GM23248 (cell line): ENCODE measurements around the gene KSR2. TPM values are rescaled to one million over a fixed set of nuclear protein-coding genes. Genes with fewer than 3 reads are reported as not detected.

Experiments used
- DNase-seq: peaks from one replicate; pipeline ENCODE4 v3.0.0-alpha.2; 2015
- H2AFZ ChIP-seq: fragments of 200-600 bp; sonication (generic); 2 replicates; pipeline ENCODE4 v1.6.1; 2016; ENCODE audit warnings: antibody characterized with exemption
- H3F3A ChIP-seq: fragments of 200-600 bp; sonication (generic); 2 replicates; pipeline ENCODE4 v1.6.1; 2016; ENCODE audit warnings: mild to moderate bottlenecking, antibody characterized with exemption, mixed run types; ENCODE audit not compliant: insufficient read depth
- H3K27ac ChIP-seq: fragments of 200-600 bp; sonication (generic); 2 replicates; pipeline ENCODE4 v1.5.1; 2016; ENCODE audit warnings: mild to moderate bottlenecking
- H3K27me3 ChIP-seq: fragments of 200-600 bp; sonication (generic); replicated peaks from 2 replicates; pipeline ENCODE4 v1.6.1; 2016; ENCODE audit warnings: mild to moderate bottlenecking; ENCODE audit not compliant: insufficient read depth
- H3K36me3 ChIP-seq: fragments of 200-600 bp; sonication (generic); 2 replicates; pipeline ENCODE4 v1.6.1; 2016; ENCODE audit warnings: low read depth, mild to moderate bottlenecking
- H3K4me1 ChIP-seq: fragments of 200-600 bp; sonication (generic); 2 replicates; pipeline ENCODE4 v1.6.1; 2016; ENCODE audit warnings: mild to moderate bottlenecking; ENCODE audit not compliant: insufficient read depth
- H3K4me2 ChIP-seq: fragments of 200-600 bp; sonication (generic); one replicate; pipeline ENCODE4 v1.6.1; 2016; ENCODE audit warnings: mild to moderate bottlenecking; ENCODE audit not compliant: unreplicated experiment
- H3K4me3 ChIP-seq: fragments of 200-600 bp; sonication (generic); 2 replicates; pipeline ENCODE4 v1.5.1; 2016; ENCODE audit warnings: mild to moderate bottlenecking
- H3K79me2 ChIP-seq: fragments of 200-600 bp; sonication (generic); 2 replicates; pipeline ENCODE4 v1.6.1; 2016; ENCODE audit warnings: mild to moderate bottlenecking; ENCODE audit not compliant: insufficient read depth
- H3K9ac ChIP-seq: fragments of 200-600 bp; sonication (generic); 2 replicates; pipeline ENCODE4 v1.6.1; 2016; ENCODE audit warnings: mild to moderate bottlenecking
- H3K9me2 ChIP-seq: fragments of 200-600 bp; sonication (generic); 2 replicates; pipeline ENCODE4 v1.6.1; 2016; ENCODE audit warnings: mixed run types, mild to moderate bottlenecking, moderate library complexity; ENCODE audit not compliant: insufficient read depth
- H3K9me3 ChIP-seq: fragments of 200-600 bp; sonication (generic); one replicate; pipeline ENCODE4 v1.6.1; 2017; ENCODE audit warnings: low read depth
- H4K20me1 ChIP-seq: fragments of 200-600 bp; sonication (generic); 2 replicates; pipeline ENCODE4 v1.6.0; 2016; ENCODE audit not compliant: insufficient read depth
- EZH2 ChIP-seq: fragments of 200-600 bp; sonication (generic); IDR thresholded peaks from 2 replicates; pipeline ENCODE4 v1.6.1; 2018; ENCODE audit warnings: antibody characterized with exemption, mild to moderate bottlenecking; ENCODE audit not compliant: insufficient read depth, poor library complexity, severe bottlenecking
- EZH2phosphoT487 ChIP-seq: fragments of 200-600 bp; sonication (generic); IDR thresholded peaks from 2 replicates; pipeline ENCODE4 v1.6.1; 2018; ENCODE audit warnings: antibody characterized with exemption, moderate library complexity, mild to moderate bottlenecking, low read depth; ENCODE audit not compliant: insufficient read depth
- WGBS, 2 experiments: methylation state at CpG; one replicate each; pipeline ENCODE4 v1.1.6; 2015 to 2017; ENCODE audit warnings: low lambda C conversion rate in 2 of 2, low coverage in 1 of 2; ENCODE audit errors: missing lambda C conversion rate in 2 of 2; 5-methylcytosine and 5-hydroxymethylcytosine counted together
- in situ Hi-C: fragments of 300-500 bp; cut with MboI; formaldehyde crosslinking; loops from 2 replicates; pipeline ENCODE4 v1.15.0; 2020
- polyA plus RNA-seq: library from polyadenylated mRNA; unstranded; fragments of >200 nt; fragmentation: Nextera tagmentation; extraction: Ambion mirVana; gene quantifications from 2 replicates; pipeline ENCODE4 v1.2.1, GENCODE V29; 2016
- total RNA-seq: library from RNA; depleted of rRNA; stranded (reverse); fragments of >200 nt; shearing (Covaris generic); gene quantifications from 2 replicates; pipeline ENCODE4 v1.2.3, GENCODE V29; 2014

The KSR2 gene
- total and polyA plus RNA-seq, 2 experiments from 2014 or later: not detected

DNA sequence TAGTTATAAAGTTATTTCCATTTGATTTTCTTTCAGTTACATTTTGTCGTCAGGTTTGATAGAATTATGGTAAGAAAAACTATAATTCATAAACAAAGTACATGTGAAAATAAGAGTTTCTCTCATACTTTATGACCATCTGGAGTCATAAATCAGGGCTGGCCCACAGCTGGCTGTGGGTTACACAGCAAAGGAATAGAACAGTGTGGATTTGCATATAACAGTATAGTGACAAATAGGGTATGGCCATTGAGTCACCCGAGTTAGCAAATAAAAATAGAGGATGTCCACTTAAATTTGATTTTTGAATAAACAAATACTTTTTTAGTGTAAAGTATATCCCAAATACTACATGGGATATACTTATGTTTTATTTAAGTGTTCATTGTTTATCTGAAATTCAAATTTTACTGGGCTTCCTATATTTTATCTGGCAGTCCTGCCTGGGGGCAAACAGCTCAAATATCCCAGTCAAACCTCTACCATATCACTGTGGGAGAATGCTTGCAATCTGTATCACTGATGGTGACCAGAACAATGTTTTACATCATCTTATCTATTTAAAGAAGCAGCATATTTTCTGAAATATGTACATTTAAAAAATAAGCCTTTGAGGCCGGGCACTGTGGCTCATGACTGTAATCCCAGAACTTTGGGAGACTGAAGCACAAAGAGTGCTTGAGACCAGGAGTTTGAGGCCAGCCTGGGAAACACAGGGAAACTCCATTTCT is 65.5 kb downstream of the KSR2 start:
- no peaks in the 10 kb centered on the region for H3K79me2 ChIP-seq

DNA sequence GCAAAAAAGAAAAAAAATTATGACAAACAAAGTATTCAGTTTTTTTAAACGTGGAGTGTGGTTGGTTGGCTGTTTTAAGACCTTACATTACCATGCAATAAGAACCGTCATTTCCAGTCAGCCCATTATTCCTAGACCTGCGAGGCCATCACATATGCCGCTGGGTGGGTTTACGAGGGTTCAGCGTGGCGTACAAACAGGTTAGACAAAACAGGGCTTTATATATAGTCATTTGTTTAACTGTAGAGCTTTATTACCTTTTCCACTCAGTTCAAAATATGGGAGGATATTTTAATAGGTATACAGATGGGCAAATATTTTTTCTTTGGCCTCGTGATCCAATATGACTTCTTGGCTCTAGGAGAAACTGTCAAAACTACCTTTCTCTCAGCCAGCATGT is 67.2 kb downstream of the KSR2 start:
- WGBS, 2 experiments: 46 to 49% methylated on average over 8 of the region's 8 CpGs
- Histone ChIP-seq H3K27me3 (no peaks in the 10 kb centered on the region), H3K9me3 (no peaks in the 10 kb centered on the region), H3F3A (no peaks in the 10 kb centered on the region), H3K79me2 (no peaks in the 10 kb centered on the region), H3K4me3 (no peak overlapping the region), H3K9me2 (no peaks in the 10 kb centered on the region), H4K20me1 (no peaks in the 10 kb centered on the region), H3K4me1 (no peaks in the 10 kb centered on the region), H3K27ac (no peak overlapping the region), H3K36me3 (no peaks in the 10 kb centered on the region), H3K9ac (no peak overlapping the region), H3K4me2 (no peak overlapping the region), H2AFZ (no peak overlapping the region)
- in situ Hi-C loops: no loop called here
- TF ChIP-seq EZH2 (no peak), EZH2phosphoT487 (no peak)
- DNase-seq: no peak

More for the DNA sequence above, 65.5 kb downstream of the KSR2 start:
- Histone ChIP-seq H3K4me3 (no peak overlapping the region), H3K9me3 (no peaks in the 10 kb centered on the region), H4K20me1 (no peaks in the 10 kb centered on the region), H3K4me1 (no peaks in the 10 kb centered on the region), H3K9me2 (no peaks in the 10 kb centered on the region), H2AFZ (no peak overlapping the region), H3K27ac (no peak overlapping the region), H3K36me3 (no peaks in the 10 kb centered on the region), H3F3A (no peaks in the 10 kb centered on the region), H3K9ac (no peak overlapping the region), H3K4me2 (no peak overlapping the region), H3K27me3 (no peaks in the 10 kb centered on the region)
- no peak for DNase-seq
- in situ Hi-C loops: no loop called here
- no peak for TF ChIP-seq EZH2
- TF ChIP-seq EZH2phosphoT487: no peak
- 14% methylated on average over 3 of the region's 3 CpGs for WGBS, 2 experiments

DNA sequence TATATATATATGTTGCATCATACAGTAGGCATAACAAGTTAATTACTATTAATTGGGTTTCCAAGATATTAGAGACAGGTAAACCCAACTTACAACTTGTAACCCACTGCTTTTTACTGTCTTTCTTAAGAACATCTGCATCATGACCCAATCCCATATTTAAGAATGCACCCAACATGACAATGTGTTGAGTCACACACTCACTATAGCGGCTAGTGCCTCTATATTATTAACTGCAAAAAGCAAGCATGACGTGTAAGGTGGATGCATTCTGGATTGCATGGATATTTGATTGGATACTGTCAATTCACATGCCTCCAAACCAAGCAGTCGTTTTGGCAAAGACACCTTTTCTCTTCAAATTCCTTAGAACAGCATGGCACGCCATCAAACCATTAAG is 68.2 kb downstream of the KSR2 start:
- Histone ChIP-seq H3K4me3 (no peak overlapping the region), H3K9ac (no peak overlapping the region), H3K36me3 (no peaks in the 10 kb centered on the region), H3K9me2 (no peaks in the 10 kb centered on the region), H3K79me2 (no peaks in the 10 kb centered on the region), H3K4me1 (no peaks in the 10 kb centered on the region), H3F3A (no peaks in the 10 kb centered on the region), H3K9me3 (no peaks in the 10 kb centered on the region), H4K20me1 (no peaks in the 10 kb centered on the region), H3K27me3 (no peaks in the 10 kb centered on the region), H3K27ac (no peak overlapping the region), H3K4me2 (no peak overlapping the region), H2AFZ (no peak overlapping the region)
- peak; percentile 31 for DNase-seq
- 48 to 61% methylated on average over 4 of the region's 4 CpGs for WGBS, 2 experiments
- TF ChIP-seq EZH2 (no peak), EZH2phosphoT487 (no peak)
- in situ Hi-C loops: no loop called here

DNA sequence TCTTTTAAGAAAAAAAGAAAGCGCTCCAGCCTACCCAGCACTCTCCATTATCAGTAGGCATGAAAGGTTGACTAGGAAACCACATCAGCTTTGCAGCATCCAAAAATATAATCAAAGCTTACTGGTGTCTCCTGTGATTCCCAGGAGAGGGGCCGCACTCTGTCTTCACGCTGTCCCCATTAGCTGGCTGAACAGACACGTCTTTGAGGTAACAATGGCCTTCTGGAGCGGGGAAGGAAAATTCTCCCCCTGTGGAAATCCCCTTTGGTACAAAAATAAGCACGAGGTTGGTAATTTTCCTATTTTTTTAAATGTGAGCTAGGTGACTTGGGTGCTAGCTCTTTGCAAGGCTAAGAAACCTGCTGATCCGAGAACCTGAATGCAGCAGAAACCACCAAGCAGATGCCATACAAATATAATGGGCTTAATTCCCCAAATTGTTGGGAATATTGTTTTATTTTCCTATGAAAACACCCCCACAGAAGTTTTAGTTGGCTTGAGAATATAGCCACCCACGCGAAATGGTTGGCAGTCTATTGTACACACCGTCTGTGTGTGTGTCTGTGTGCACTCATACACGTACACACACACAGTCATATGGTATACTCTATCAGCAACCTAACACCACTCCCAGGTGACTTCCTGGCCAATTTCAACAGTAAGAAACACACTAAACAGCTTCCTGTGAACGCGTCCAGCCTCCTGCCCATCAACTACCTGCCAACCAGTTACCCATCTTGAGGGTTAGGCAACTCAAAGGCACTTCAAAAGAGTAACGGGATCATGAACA is 71.2 kb downstream of the KSR2 start:
- WGBS, 2 experiments: 43 to 47% methylated on average over 14 of the region's 14 CpGs
- no peak for TF ChIP-seq EZH2
- no peak for TF ChIP-seq EZH2phosphoT487
- H3K27me3 ChIP-seq: no peaks in the 10 kb centered on the region
- H3K9me2 ChIP-seq: no peaks in the 10 kb centered on the region
- H3K9ac ChIP-seq: no peak overlapping the region
- H4K20me1 ChIP-seq: no peaks in the 10 kb centered on the region
- H3F3A ChIP-seq: no peaks in the 10 kb centered on the region
- H3K79me2 ChIP-seq: no peaks in the 10 kb centered on the region
- H3K36me3 ChIP-seq: no peaks in the 10 kb centered on the region
- in situ Hi-C loops: loop anchor here (25.0 kb wide), 1 partner anchor 240 kb away; the partner anchor contains the start of gene PEBP1
- no peak overlapping the region for H3K4me2 ChIP-seq
- no peaks in the 10 kb centered on the region for H3K9me3 ChIP-seq
- H3K4me3 ChIP-seq: no peak overlapping the region
- no peak overlapping the region for H2AFZ ChIP-seq
- H3K27ac ChIP-seq: no peak overlapping the region
- no peaks in the 10 kb centered on the region for H3K4me1 ChIP-seq
- DNase-seq: no peak
